Measurements from ENCODE around the gene CDH4. TPM values are rescaled to one million over a fixed set of nuclear protein-coding genes. Genes with fewer than 3 reads are reported as not detected.
"Not testable (repeated sequence)": the region's sequence is repeated elsewhere in the genome, so short reads cannot be mapped to it uniquely, and the experiment has no call there.

Gene CDH4
- total RNA-seq, 1 donor from 2014 or later = under 0.01 TPM

DNA sequence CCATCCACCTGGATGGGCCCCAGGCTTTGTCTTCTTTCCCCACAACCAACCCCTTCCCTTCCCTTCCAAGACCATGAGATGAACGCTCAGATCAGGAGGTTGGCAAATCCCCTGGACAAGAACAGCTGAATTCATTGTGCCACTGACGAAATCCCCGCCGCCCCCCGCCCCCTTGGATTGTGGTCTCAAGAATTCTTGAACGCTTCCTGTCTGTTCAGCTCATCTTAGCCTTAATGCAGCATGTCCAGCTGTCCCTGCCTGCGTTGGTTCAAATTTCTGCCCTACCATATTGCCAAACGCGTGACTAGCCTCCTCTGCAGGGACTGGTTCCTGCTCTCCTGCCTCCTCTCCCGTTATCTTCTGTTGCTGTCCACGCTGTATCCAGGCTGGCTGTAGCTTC, 133.2 kb downstream of the CDH4 start:
- DNase-seq (ENCODE audit: low read depth in 2 of 2) = no peak

DNA sequence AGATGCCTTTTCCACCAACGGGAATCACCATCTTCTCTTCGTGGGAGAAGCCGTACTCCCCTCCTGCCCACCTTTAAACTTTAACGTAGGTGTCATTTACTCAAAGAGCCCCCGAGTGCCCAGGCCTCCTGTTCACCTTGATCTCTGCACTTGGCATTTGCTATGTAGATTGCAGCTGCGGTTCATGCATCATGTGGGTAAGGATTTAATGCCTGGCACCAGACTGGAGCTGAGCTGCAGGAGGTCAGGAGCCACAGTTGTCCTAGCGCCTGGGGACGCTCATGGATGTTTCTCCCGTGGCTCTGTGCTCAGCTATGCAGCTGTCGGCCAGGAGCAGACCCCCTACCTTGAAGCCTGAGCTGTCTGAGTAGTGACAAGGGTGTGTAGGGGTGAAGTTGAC, 133.7 kb downstream of the CDH4 start:
- DNase-seq (ENCODE audit: low read depth in 2 of 2) = no peak

GRCh38 chr20:61387204-61387953, 135.3 kb downstream of the CDH4 start:
- DNase-seq (ENCODE audit: low read depth in 2 of 2) = peak in 1 of 2 donors; percentile 20

DNA sequence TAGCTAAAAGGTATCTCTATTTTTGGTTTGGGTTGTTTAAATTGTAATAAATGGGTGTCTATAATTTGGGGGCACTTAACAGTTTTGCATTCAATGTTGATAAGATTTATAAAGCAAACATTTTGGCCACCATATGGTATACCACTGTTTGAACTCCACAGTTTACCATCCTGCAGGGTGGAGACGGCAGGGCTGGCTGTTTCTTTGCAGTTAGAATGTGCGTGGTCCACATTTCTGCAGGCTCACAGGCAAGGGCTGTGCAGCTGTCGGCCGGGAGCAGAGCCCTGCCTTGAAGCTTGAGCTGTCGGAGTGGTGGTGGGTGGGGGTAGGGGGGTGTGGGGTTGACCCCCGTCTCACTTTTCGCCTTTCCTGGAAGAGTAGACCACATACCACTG, 135.9 kb downstream of the CDH4 start:
- no peak for DNase-seq (ENCODE audit: low read depth in 2 of 2)

GRCh38 chr20:61389077-61389476, 137.0 kb downstream of the CDH4 start:
- no peak for DNase-seq (ENCODE audit: low read depth in 2 of 2)

DNA sequence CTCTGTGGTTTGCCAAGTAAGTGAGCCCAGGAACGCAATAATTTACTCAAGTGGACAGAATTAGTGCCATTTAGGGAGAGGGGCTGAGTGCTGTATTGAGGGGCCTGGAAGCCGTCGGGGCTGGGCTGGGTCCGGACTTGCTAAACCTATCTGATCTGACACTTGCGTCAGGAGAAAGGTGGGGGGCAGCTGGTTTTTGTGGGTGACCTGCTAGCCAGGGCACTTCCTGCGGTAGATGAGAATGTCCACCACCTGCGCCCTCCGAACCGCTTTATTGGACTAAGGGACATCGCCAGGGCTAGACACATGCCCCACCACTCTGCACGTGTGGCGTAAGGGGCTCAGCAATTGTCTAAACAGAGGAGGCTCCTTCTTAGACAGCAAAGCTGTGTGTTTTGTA, 139.1 kb downstream of the CDH4 start:
- no peak for DNase-seq (ENCODE audit: low read depth in 2 of 2)

- DNase-seq (ENCODE audit: low read depth in 2 of 2) = no peak
Observed at GRCh38 chr20:61391812-61392520, 139.9 kb downstream of the CDH4 start.

GRCh38 chr20:61394088-61394799, 142.2 kb downstream of the CDH4 start:
- no peak for DNase-seq (ENCODE audit: low read depth in 2 of 2)

GRCh38 chr20:61396262-61396848, 144.3 kb downstream of the CDH4 start:
- no peak for DNase-seq (ENCODE audit: low read depth in 2 of 2)

- DNase-seq (ENCODE audit: low read depth in 2 of 2) = no peak
Observed at GRCh38 chr20:61397146-61397545, 145.1 kb downstream of the CDH4 start.

DNA sequence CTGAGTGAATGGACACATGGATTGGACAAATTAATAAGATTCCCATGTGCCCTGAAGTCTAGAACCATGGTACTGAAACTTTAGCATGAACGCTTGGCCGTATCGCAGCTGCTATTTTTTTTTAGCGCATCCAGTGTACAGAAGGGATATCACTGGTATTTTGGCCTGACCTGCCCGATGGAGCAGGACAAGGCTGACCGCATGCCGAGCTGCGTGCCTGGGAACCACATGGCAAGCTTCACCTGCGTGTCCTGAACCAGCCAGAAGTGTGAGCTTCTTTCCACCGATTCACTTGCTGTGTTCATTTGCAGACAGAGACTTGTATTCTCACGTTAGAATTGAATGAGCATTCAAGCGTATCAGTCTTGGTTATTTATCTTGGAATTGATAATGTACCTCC, 145.7 kb downstream of the CDH4 start:
- no peak for DNase-seq (ENCODE audit: low read depth in 2 of 2)

DNA sequence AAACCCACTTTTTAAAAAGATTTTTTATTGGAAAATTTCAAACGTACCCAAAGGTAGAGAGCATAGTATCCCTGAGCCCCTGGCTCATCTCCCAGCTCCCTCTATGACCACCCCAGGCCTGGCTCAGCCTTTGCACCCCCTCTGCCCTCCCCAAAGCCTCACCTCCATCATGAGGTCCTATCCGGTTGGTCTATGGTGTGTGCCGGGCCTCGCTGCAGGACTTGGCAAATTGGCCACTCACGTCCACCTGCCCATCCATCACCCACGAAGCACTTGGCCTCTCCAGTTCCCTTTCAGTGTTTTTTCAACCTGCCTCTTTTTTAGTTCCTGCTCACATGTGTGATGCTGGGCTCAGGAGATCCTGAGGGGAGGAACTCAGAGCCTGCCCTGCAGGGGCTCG, 147.4 kb downstream of the CDH4 start:
- no peak for DNase-seq (ENCODE audit: low read depth in 2 of 2)

DNA sequence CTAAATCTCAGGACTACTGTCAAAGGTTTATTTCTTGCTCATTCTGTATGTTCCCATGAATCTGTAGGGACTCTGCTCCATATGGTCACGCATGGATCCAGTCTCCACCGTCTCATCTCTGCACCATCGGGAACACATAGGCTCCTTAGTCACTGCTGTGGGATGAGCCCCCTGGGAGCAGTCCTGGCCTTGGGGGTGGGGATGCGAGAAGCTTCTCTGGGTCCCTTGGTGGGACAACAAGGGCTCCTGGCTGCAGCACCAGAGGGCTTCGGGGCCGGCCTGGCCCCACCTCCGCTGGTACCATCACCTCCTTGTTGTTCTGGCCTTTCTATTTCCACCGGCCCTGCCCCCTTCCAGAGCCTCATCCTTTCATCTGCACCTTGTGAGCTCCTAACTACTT, 148.4 kb downstream of the CDH4 start:
- no peak for DNase-seq (ENCODE audit: low read depth in 2 of 2)

GRCh38 chr20:61404303-61404702, 152.2 kb downstream of the CDH4 start:
- no peak for DNase-seq (ENCODE audit: low read depth in 2 of 2)

DNA sequence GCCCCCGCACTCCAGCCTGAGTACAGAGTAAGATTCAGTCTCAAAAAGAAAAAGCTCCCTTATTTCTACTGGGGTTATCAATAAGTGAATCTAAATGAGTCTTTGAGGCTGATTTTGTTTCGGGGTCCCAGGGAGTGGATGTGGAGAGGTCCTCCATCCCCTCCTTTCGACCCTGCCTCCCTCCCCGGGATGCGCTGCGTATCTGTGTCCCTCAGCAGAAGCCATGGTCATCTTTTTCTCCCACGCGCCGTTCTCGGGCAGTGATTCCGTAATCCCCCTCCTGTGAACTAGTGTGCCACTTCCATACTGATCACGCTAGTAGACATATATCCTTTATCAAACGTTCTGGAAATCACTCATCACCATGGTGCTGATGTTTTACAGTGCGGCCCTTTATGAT, 152.9 kb downstream of the CDH4 start:
- DNase-seq (ENCODE audit: low read depth in 2 of 2) = no peak

- not testable (repeated sequence) for DNase-seq (ENCODE audit: low read depth in 2 of 2)
Observed at GRCh38 chr20:61406773-61407172, 154.7 kb downstream of the CDH4 start.

GRCh38 chr20:61407561-61407960, 155.5 kb downstream of the CDH4 start:
- DNase-seq (ENCODE audit: low read depth in 2 of 2) = no peak

- no peak for DNase-seq (ENCODE audit: low read depth in 2 of 2)
Observed at GRCh38 chr20:61408951-61409740, 157.1 kb downstream of the CDH4 start.

GRCh38 chr20:61411743-61412142, 159.7 kb downstream of the CDH4 start:
- DNase-seq (ENCODE audit: low read depth in 2 of 2) = no peak

GRCh38 chr20:61413752-61414151, 161.7 kb downstream of the CDH4 start:
- DNase-seq (ENCODE audit: low read depth in 2 of 2) = no peak

GRCh38 chr20:61414455-61414991, 162.5 kb downstream of the CDH4 start:
- no peak for DNase-seq (ENCODE audit: low read depth in 2 of 2)
